Daoy (cell line): ENCODE measurements around the gene GRB7. TPM values are rescaled to one million over a fixed set of nuclear protein-coding genes. Genes with fewer than 3 reads are reported as not detected.

Experiments
- DNase-seq: peaks from one replicate; pipeline ENCODE4 v3.0.0-alpha.2; 2015; ENCODE audit warnings: low read depth
- total RNA-seq: library from RNA; depleted of rRNA; stranded (reverse); fragments of >200 nt; shearing (Covaris generic); gene quantifications from 2 replicates; pipeline ENCODE4 v1.2.3, GENCODE V29; 2014

The GRB7 gene
- total RNA-seq, 1 experiment from 2014 or later = 0.11 TPM

- DNase-seq = no peak
Measured at GRCh38 chr17:39772415-39772814, 34.7 kb downstream of the GRB7 start.

GRCh38 chr17:39772987-39773934 is 35.5 kb downstream of the GRB7 start:
- no peak for DNase-seq

- DNase-seq = no peak
Measured at GRCh38 chr17:39774047-39774446, 36.3 kb downstream of the GRB7 start.

GRCh38 chr17:39775031-39775430 is 37.3 kb downstream of the GRB7 start:
- DNase-seq = no peak

- no peak for DNase-seq
Measured at GRCh38 chr17:39776252-39776651, 38.5 kb downstream of the GRB7 start.

GRCh38 chr17:39777534-39778365 is 40.0 kb downstream of the GRB7 start:
- DNase-seq = no peak

GRCh38 chr17:39781031-39781860 is 43.5 kb downstream of the GRB7 start:
- DNase-seq = no peak

- DNase-seq = no peak
Measured at GRCh38 chr17:39781861-39782213, 44.1 kb downstream of the GRB7 start.

GRCh38 chr17:39782481-39782880 is 44.7 kb downstream of the GRB7 start:
- peak; percentile 19 for DNase-seq

- DNase-seq = no peak
Measured at GRCh38 chr17:39782980-39783379, 45.2 kb downstream of the GRB7 start.

- no peak for DNase-seq
Measured at GRCh38 chr17:39787041-39787440, 49.3 kb downstream of the GRB7 start.

- DNase-seq = no peak
Measured at GRCh38 chr17:39787743-39788484, 50.2 kb downstream of the GRB7 start.

GRCh38 chr17:39791111-39791992 is 53.6 kb downstream of the GRB7 start:
- DNase-seq = no peak

- DNase-seq = no peak
Measured at GRCh38 chr17:39792526-39793221, 54.9 kb downstream of the GRB7 start.

GRCh38 chr17:39793301-39793872 is 55.6 kb downstream of the GRB7 start:
- DNase-seq = no peak

- DNase-seq = no peak
Measured at GRCh38 chr17:39794249-39794970, 56.7 kb downstream of the GRB7 start.
